Stomach (tissue), 4 donors: ENCODE measurements around the gene DRC3.

ENCODE experiments used
- EP300 ChIP-seq: sonication (generic); formaldehyde crosslinking; IDR thresholded peaks from one replicate; pipeline ENCODE4 v1.6.1; 2017; ENCODE audit warnings: antibody characterized with exemption
- POLR2A ChIP-seq, 4 donors: fragments of 450-650 bp; IDR thresholded peaks; one replicate each; pipeline ENCODE4 v1.6.1; 2016; ENCODE audit warnings: antibody characterized with exemption in 4 of 4, control low read depth in 2 of 4, mild to moderate bottlenecking in 1 of 4, moderate library complexity in 1 of 4
- POLR2AphosphoS5 ChIP-seq, 3 donors: sonication (generic); formaldehyde crosslinking; IDR thresholded peaks; one replicate each; pipeline ENCODE4 v1.6.1; 2016; ENCODE audit warnings: antibody characterized with exemption in 3 of 3
- TF ChIP-seq, protein P1 (sequence below), 7 experiments: fragments of 450-650 bp in 4 of 7; fragments of 200-600 bp in 3 of 7; sonication (generic) in 3 of 7; IDR thresholded peaks; one replicate each; pipeline ENCODE4 v1.5.1; 2016 to 2019; ENCODE audit warnings: antibody characterized with exemption in 7 of 7, control low read depth in 2 of 7, mild to moderate bottlenecking in 1 of 7

DNA sequence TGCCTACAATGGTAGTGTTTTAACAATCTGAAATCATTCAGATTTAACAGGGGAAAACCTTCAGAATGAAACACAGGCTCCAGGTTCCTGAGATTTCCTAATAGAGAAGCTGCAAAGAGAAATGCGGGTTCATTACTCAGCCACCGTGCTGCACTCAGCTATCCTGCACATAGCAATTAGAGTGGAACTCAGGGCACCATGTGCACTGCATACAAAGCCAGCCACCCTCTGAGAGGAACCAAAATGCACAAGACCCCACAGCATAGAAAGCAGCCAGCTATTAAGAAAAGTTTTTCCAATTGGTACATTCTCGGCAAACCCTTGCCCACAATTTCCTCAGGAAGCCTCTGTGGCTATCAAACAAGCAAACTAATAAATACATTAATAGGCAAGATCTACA, 37.9 kb upstream of the DRC3 start:
- TF ChIP-seq, protein P1, sequence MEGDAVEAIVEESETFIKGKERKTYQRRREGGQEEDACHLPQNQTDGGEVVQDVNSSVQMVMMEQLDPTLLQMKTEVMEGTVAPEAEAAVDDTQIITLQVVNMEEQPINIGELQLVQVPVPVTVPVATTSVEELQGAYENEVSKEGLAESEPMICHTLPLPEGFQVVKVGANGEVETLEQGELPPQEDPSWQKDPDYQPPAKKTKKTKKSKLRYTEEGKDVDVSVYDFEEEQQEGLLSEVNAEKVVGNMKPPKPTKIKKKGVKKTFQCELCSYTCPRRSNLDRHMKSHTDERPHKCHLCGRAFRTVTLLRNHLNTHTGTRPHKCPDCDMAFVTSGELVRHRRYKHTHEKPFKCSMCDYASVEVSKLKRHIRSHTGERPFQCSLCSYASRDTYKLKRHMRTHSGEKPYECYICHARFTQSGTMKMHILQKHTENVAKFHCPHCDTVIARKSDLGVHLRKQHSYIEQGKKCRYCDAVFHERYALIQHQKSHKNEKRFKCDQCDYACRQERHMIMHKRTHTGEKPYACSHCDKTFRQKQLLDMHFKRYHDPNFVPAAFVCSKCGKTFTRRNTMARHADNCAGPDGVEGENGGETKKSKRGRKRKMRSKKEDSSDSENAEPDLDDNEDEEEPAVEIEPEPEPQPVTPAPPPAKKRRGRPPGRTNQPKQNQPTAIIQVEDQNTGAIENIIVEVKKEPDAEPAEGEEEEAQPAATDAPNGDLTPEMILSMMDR (IDR thresholded peaks at IDR 0.05), result no peak
- TF ChIP-seq POLR2A (IDR thresholded peaks at IDR 0.05) (no peak), POLR2AphosphoS5 (IDR thresholded peaks at IDR 0.05) (no peak), EP300 (no peak)
